Stimulated activated CD8-positive, alpha-beta memory T cell treated with anti-CD3 and anti-CD28 coated beads, Interleukin-7, amount 100 ng/mL, for 1 hour (primary cell): Measurements from ENCODE around the gene ALLC.

Experiments used
- DNase-seq, 2 donors: peaks; one replicate each; pipeline ENCODE4 v3.0.0-alpha.2; 2020; ENCODE audit warnings: low read depth in 2 of 2

ALLC gene

DNA sequence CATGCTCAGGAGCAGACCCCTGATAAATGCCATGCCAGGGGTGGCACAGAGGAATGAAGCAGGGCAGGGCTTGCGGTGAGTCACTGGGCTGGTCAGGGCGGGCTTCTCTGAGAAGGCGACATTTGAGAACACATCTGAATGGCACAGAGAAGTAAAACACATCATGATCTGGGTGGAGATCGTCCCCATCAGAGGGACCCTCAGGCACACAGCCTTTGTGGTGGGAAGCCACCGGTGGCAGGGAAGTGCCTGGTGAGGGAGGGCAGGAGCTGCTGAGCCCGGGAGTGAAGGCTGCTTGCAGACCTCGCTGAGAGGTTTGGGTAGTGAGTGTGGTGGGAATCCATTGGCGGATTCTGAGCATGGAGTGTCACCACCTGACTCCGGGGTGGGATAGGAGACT lies 89.8 kb downstream of the ALLC start:
- no peak for DNase-seq

DNA sequence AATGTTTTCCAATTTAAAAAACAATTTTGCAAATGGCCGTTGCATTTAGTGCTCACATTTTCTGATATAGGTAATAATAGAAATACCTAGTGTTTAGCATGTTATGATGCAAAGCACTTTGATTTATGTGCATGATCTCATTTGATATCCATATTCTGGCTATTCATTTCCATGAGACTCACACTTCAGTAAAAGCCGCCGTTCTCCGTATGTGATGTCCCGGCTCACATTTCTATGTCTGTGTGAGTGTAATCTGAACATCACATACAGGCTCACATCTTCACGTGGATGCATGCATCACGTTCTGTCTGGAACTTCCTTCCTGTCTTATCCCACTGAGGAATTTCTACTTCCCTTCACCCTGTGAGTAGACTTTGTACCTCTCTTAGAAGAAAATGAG lies 91.2 kb downstream of the ALLC start:
- DNase-seq = no peak

DNA sequence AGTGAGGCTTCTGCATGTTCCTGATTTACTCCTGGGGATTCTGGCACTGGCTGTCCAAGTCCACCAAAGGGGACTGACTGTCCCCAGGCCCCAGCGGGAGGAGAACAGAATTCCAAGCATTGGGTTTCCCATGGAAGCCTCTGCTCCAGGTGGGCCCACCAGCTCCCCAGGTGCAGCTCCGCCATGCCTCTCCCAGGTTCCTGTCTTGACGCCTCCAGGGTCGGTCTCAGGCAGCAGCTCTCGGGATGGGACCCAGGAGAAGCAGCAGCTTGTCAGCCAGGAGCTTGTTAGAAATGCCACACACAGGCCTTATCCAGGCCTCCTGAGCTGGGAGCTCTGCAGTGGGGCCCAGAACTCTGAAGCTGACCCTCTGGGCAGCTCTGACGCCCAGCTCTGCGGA lies 93.3 kb downstream of the ALLC start:
- no peak for DNase-seq

DNA sequence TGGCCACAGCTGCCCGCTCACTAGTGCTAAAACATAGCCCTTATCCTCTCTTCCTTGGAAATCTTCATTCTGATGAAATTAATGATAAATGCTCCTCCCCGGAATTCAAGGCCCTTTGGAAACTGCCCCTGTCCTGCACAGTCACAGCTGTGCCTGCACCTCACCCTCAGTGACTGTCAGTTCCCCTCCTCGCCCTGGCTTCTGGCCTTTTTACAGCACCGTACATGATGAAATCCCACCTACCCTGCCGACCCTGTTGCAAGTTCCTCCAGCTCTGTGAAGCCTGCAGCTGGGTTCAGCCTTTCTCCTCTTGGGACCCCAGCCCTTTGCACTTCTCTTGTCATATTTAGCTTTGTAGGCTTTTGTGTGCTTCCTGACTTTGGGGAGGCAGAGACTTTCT lies 93.8 kb downstream of the ALLC start:
- DNase-seq = no peak
